ENCODE results near the gene ABCF2. TPM values are rescaled to one million over a fixed set of nuclear protein-coding genes. Genes with fewer than 3 reads are reported as not detected.

ABCF2 gene
- total RNA-seq, 1 experiment from 2014 or later: 69.0 TPM

GRCh38 chr7:151228024-151228866 lies 1.2 kb upstream of the ABCF2 start:
- TF ChIP-seq CTCF (conservative IDR thresholded peaks at IDR 0.05; ENCODE audit: low read depth, low read length) (no peak), EZH2 (IDR thresholded peaks at IDR 0.05; ENCODE audit: borderline replicate concordance, low read depth, low read length, poor library complexity, severe bottlenecking) (no peak)
- no peak for DNase-seq (ENCODE audit: low spot score)
- peak overlapping the region; percentile 81 for H3K4me3 ChIP-seq (ENCODE audit: low read depth, low read length, poor library complexity, severe bottlenecking)
- peak overlapping the region; percentile 74 for H3K27ac ChIP-seq (ENCODE audit: low read depth, low read length, poor library complexity, severe bottlenecking)
- intact Hi-C loops (cut with micrococcal nuclease; ENCODE audit: unreplicated experiment): loop anchor here (5.0 kb wide), 1 partner anchor 106 kb away; no protein-coding TSS in a partner anchor
- H3K9me3 ChIP-seq (ENCODE audit: low read depth, low read length, poor library complexity, severe bottlenecking): no peaks in the 10 kb centered on the region
- no peaks in the 10 kb centered on the region for H3K27me3 ChIP-seq (replicated peaks; ENCODE audit: insufficient read depth, low read depth, low read length, poor library complexity)
- ChIA-PET CTCF (interaction anchor here (1.4 kb wide), 1 partner anchor 16 kb away, joined by 5 read pairs; no protein-coding TSS in a partner anchor), POLR2A (ENCODE audit: low non-redundant PET) (no interaction called here)
- H3K4me1 ChIP-seq (ENCODE audit: insufficient read depth, low read length, poor library complexity, severe bottlenecking): peaks cover 12% of the 10 kb centered on the region
- peaks cover 21% of the 10 kb centered on the region for H3K36me3 ChIP-seq (ENCODE audit: insufficient read depth, low read length, poor library complexity, severe bottlenecking)
- BruUV-seq (replicated peaks): no TSS peak

GRCh38 chr7:151226560-151226874 lies 488 bp downstream of the ABCF2 start:
- Histone ChIP-seq H3K27ac (ENCODE audit: low read depth, low read length, poor library complexity, severe bottlenecking) (peak overlapping the region; percentile 74), H3K4me3 (ENCODE audit: low read depth, low read length, poor library complexity, severe bottlenecking) (peak overlapping the region; percentile 81), H3K4me1 (ENCODE audit: insufficient read depth, low read length, poor library complexity, severe bottlenecking) (peaks cover 7% of the 10 kb centered on the region), H3K36me3 (ENCODE audit: insufficient read depth, low read length, poor library complexity, severe bottlenecking) (peaks cover 34% of the 10 kb centered on the region), H3K9me3 (ENCODE audit: low read depth, low read length, poor library complexity, severe bottlenecking) (no peaks in the 10 kb centered on the region), H3K27me3 (replicated peaks; ENCODE audit: insufficient read depth, low read depth, low read length, poor library complexity) (no peaks in the 10 kb centered on the region)
- POLR2A ChIA-PET (ENCODE audit: low non-redundant PET): no interaction called here
- intact Hi-C loops (cut with micrococcal nuclease; ENCODE audit: unreplicated experiment): loop anchor here (5.0 kb wide), 1 partner anchor 104 kb away; no protein-coding TSS in a partner anchor
- TSS peak; percentile 27 for BruUV-seq (replicated peaks)
- DNase-seq (ENCODE audit: low spot score): no peak
- CTCF ChIA-PET: interaction anchor here (1.4 kb wide), 1 partner anchor 18 kb away, joined by 5 read pairs; no protein-coding TSS in a partner anchor
- TF ChIP-seq EZH2 (IDR thresholded peaks at IDR 0.05; ENCODE audit: borderline replicate concordance, low read depth, low read length, poor library complexity, severe bottlenecking) (no peak), CTCF (conservative IDR thresholded peaks at IDR 0.05; ENCODE audit: low read depth, low read length) (no peak)

- no peaks in the 10 kb centered on the region for H3K27me3 ChIP-seq (replicated peaks; ENCODE audit: insufficient read depth, low read depth, low read length, poor library complexity)
- peak overlapping the region; percentile 74 for H3K27ac ChIP-seq (ENCODE audit: low read depth, low read length, poor library complexity, severe bottlenecking)
- POLR2A ChIA-PET (ENCODE audit: low non-redundant PET): no interaction called here
- CTCF ChIA-PET: no interaction called here
- TF ChIP-seq CTCF (conservative IDR thresholded peaks at IDR 0.05; ENCODE audit: low read depth, low read length): no peak
- TF ChIP-seq EZH2 (IDR thresholded peaks at IDR 0.05; ENCODE audit: borderline replicate concordance, low read depth, low read length, poor library complexity, severe bottlenecking): no peak
- peaks cover 37% of the 10 kb centered on the region for H3K36me3 ChIP-seq (ENCODE audit: insufficient read depth, low read length, poor library complexity, severe bottlenecking)
- H3K9me3 ChIP-seq (ENCODE audit: low read depth, low read length, poor library complexity, severe bottlenecking): no peaks in the 10 kb centered on the region
- no TSS peak for BruUV-seq (replicated peaks)
- H3K4me1 ChIP-seq (ENCODE audit: insufficient read depth, low read length, poor library complexity, severe bottlenecking): peaks cover 5% of the 10 kb centered on the region
- intact Hi-C loops (cut with micrococcal nuclease; ENCODE audit: unreplicated experiment): loop anchor here (5.0 kb wide), 1 partner anchor 104 kb away; no protein-coding TSS in a partner anchor
- DNase-seq (ENCODE audit: low spot score): no peak
- peak overlapping the region; percentile 81 for H3K4me3 ChIP-seq (ENCODE audit: low read depth, low read length, poor library complexity, severe bottlenecking)
These were observed 976 bp downstream of the ABCF2 start for GRCh38 chr7:151225948-151226510.

Measured in A673 (cell line).